ENCODE data around the gene MAGED1.

The MAGED1 gene

GRCh38 chrX:51892921-51893745 lies at the start of gene MAGED1:
Gene MAGED1, plus strand, starts transcription at chrX:51893623. Its CDS starts 682 bp downstream, at chrX:51894305.
- H3F3A ChIP-seq (ENCODE audit: insufficient read depth, low read length): no peaks in the 10 kb centered on the region
- H3K9me3 ChIP-seq (ENCODE audit: low read length): no peaks in the 10 kb centered on the region
- peaks cover 29% of the 10 kb centered on the region for H3K36me3 ChIP-seq (ENCODE audit: insufficient read depth, low read length)
- H3K4me1 ChIP-seq (ENCODE audit: insufficient read depth, low read length, severe bottlenecking): peaks cover 28% of the 10 kb centered on the region
- TF ChIP-seq EZH2 (IDR thresholded peaks at IDR 0.05; ENCODE audit: borderline replicate concordance, low read length): no peak
- no peak for TF ChIP-seq CTCF (IDR thresholded peaks at IDR 0.05; ENCODE audit: low read length)
- H4K20me1 ChIP-seq (ENCODE audit: insufficient read depth, low read length): no peaks in the 10 kb centered on the region
- peak within 1 kb of the TSS; percentile 97 for H3K9ac ChIP-seq (ENCODE audit: low read length)
- H3K9me2 ChIP-seq (ENCODE audit: low read depth, low read length): no peaks in the 10 kb centered on the region
- peak within 1 kb of the TSS; percentile 97 for H3K4me3 ChIP-seq (ENCODE audit: low read depth, low read length, poor library complexity, severe bottlenecking)
- no peaks in the 10 kb centered on the region for H3K27me3 ChIP-seq (ENCODE audit: insufficient read depth, low read length)
- H2AFZ ChIP-seq (ENCODE audit: low read length): no peak within 1 kb of the TSS
- peak within 1 kb of the TSS; percentile 83 for H3K27ac ChIP-seq (ENCODE audit: low read depth, low read length, poor library complexity, severe bottlenecking)
- no peaks in the 10 kb centered on the region for H3K79me2 ChIP-seq (ENCODE audit: insufficient read depth, low read length)
- peak within 1 kb of the TSS; percentile 91 for H3K4me2 ChIP-seq (ENCODE audit: low read length)

GRCh38 chrX:51847463-51847862 lies 46.0 kb upstream of the MAGED1 start:
- Histone ChIP-seq H3K4me2 (ENCODE audit: low read length) (no peak overlapping the region), H3K79me2 (ENCODE audit: insufficient read depth, low read length) (no peaks in the 10 kb centered on the region), H3K36me3 (ENCODE audit: insufficient read depth, low read length) (peaks cover 13% of the 10 kb centered on the region; the same call in 1 of the 2 replicates), H3F3A (ENCODE audit: insufficient read depth, low read length) (no peaks in the 10 kb centered on the region), H3K4me1 (ENCODE audit: insufficient read depth, low read length, severe bottlenecking) (no peaks in the 10 kb centered on the region), H3K9ac (ENCODE audit: low read length) (no peak overlapping the region), H3K9me2 (ENCODE audit: low read depth, low read length) (no peaks in the 10 kb centered on the region), H3K4me3 (ENCODE audit: low read depth, low read length, poor library complexity, severe bottlenecking) (no peak overlapping the region), H3K9me3 (ENCODE audit: low read length) (no peaks in the 10 kb centered on the region), H3K27ac (ENCODE audit: low read depth, low read length, poor library complexity, severe bottlenecking) (no peak overlapping the region), H4K20me1 (ENCODE audit: insufficient read depth, low read length) (no peaks in the 10 kb centered on the region), H2AFZ (ENCODE audit: low read length) (no peak overlapping the region), H3K27me3 (ENCODE audit: insufficient read depth, low read length) (no peaks in the 10 kb centered on the region)
- no peak for TF ChIP-seq CTCF (IDR thresholded peaks at IDR 0.05; ENCODE audit: low read length)
- TF ChIP-seq EZH2 (IDR thresholded peaks at IDR 0.05; ENCODE audit: borderline replicate concordance, low read length): no peak

GRCh38 chrX:51851507-51852085 lies 41.8 kb upstream of the MAGED1 start:
- Histone ChIP-seq H3K9me2 (ENCODE audit: low read depth, low read length) (no peaks in the 10 kb centered on the region), H3K27me3 (ENCODE audit: insufficient read depth, low read length) (no peaks in the 10 kb centered on the region), H3K4me2 (ENCODE audit: low read length) (no peak overlapping the region), H3K4me3 (ENCODE audit: low read depth, low read length, poor library complexity, severe bottlenecking) (no peak overlapping the region), H2AFZ (ENCODE audit: low read length) (no peak overlapping the region), H4K20me1 (ENCODE audit: insufficient read depth, low read length) (no peaks in the 10 kb centered on the region), H3K9me3 (ENCODE audit: low read length) (no peaks in the 10 kb centered on the region; the same call in 1 of the 2 replicates), H3K79me2 (ENCODE audit: insufficient read depth, low read length) (no peaks in the 10 kb centered on the region), H3F3A (ENCODE audit: insufficient read depth, low read length) (no peaks in the 10 kb centered on the region), H3K36me3 (ENCODE audit: insufficient read depth, low read length) (peaks cover 32% of the 10 kb centered on the region), H3K27ac (ENCODE audit: low read depth, low read length, poor library complexity, severe bottlenecking) (no peak overlapping the region), H3K4me1 (ENCODE audit: insufficient read depth, low read length, severe bottlenecking) (no peaks in the 10 kb centered on the region), H3K9ac (ENCODE audit: low read length) (no peak overlapping the region)
- TF ChIP-seq EZH2 (IDR thresholded peaks at IDR 0.05; ENCODE audit: borderline replicate concordance, low read length): no peak
- TF ChIP-seq CTCF (IDR thresholded peaks at IDR 0.05; ENCODE audit: low read length): no peak

Measured in OCI-LY1 (cell line).